Activated T-cell treated with anti-CD3 and anti-CD28 coated beads for 1 hour (primary cell): ENCODE results near the gene NEIL1.
A peak's percentile ranks its signal among the peaks of the same experiment; 100 is the strongest.

Experiments used
- DNase-seq: peaks from one replicate; pipeline ENCODE4 v3.0.0-alpha.2; 2020; ENCODE audit warnings: low read depth

The NEIL1 gene

DNA sequence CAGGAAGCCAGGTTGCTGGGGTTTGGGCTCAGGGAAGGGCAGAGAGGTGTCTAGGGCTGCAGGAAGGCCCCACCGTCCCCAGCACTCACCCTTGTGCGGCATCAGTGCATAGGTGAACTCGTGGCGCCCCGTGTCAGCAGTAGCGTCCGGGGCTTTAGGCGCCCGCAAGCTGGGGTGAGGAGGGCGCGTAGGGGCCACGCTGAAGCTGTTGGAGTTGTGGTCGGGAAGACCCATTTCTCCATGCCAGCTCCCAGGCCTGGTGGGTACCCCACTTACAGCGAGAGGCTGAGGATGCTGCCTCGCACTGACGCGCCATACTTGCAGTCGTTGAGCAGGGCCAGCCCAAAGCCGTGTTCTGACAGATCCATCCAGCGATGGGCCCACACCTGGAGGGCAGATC lies 9.7 kb downstream of the NEIL1 start:
- no peak for DNase-seq

DNA sequence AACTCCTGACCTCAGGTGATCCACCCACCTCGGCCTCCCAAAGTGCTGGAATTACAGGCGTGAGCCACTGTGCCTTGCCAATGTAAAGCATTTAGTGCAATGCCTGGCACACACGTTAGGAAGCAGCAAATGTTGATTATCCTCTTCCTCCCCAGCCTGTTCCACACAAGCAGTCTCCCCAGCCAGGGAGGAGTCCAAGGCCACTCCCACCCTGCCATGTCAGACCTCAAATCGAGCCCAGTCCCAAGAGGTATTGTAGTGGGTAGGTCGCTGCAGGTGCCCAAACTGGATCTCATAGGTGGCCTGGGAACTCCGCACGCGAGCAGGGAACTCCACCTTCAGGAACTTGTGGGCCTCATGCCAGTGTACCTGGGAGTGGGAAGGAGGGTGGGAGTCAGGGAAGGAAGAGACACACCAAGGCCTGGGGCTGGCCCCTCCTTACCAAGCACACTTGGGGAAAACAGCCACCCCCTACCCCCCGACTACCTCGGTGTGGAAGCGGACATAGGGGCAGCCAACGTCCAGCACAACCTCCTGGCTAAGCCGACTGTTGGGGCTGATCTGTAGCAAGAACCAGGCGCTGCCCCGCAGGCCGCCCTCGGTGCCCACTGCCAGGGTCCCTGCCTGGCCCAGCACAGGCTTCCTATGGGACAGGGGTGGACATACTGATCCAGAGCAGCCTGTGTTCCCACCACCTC lies 11.3 kb downstream of the NEIL1 start:
- DNase-seq: no peak

DNA sequence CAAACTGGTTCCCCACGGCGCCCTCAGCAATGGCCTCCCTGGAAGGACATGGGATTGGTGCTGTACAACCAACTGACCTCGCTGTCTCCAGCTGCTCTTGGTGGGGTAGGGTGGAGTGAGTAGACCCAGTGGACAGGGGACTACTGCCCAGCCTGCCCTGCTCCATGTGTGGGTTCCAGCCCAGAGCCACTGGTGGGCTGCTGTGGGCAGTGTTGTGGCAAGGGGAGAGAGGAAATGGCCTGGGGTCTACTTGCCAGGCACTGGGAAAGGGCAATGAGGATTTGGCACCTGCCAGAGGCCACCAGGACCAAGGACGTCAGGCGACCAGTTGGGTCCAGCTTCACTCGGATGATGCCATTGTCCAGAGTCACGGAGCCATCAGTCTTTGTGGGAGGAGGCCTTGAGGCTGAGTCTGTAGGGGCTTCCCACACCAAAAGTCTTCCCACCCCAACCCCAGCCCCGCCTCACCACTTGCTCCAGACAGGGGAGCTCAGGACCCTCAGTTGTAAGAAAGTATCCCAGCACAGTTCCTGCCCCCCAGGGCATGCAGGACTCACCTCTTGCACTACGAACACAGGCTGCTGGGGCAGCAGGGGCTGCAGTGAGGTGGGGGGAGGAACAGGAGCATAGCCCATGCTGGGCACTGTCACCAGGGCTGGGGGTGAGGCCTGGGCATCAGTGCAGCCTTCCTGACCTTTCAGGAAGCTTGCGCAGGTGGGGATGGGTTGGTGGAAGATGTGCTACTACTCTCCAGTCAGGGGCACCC lies 12.1 kb downstream of the NEIL1 start:
- no peak for DNase-seq

DNA sequence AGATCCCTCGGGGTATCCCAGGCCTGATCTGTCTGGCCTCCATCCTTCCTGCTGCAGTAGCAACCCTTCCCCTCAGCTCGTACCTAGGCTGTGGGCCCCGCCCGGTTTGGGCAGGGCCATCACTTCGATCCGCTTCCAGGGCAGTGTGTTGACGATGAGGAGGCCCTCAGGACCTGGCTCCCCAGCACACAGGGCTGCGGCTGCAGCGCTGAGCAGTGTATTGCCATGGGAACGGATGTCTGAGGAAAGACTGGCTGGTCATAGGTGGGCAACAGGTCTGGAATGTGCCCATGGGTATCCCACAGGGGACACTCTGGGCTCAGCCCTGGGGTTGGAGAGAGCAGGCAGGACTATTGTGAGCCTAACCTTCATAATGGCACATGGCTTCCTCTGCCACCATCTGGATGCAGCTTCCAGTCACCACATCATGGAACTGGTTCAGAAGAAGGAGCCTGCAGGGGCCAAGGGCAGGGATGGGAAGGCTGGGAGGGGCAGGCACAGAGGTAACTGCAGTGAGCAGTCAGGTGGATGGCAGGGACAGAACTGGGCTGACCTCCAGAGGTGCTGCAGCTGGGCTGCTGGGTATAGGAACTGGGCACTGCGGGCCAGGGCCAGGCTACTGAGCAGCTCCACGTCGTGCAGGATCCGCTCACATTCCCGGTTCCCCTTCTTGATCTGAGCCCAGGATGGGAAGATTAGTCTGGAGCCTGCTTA lies 12.9 kb downstream of the NEIL1 start:
- DNase-seq: no peak

DNA sequence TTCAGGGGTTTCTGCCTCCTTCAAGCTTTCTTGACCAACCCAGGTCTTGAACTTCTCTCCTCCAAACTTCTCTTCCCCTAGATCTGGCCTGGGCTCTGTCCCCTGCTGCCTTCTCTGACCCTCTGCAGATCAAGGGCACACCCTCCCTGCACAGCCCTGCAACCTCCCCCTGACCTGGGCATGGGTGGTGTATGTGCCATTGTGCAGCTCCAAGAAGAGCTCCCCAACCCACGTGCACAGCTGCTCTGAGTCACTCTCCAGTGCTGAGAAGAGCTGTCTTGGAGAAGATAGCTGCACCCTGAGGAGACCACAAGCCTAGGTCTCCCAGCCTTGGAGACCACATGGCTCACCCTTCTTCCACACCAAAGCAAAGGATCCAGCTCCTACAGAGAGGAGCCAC lies 13.6 kb downstream of the NEIL1 start:
- no peak for DNase-seq

DNA sequence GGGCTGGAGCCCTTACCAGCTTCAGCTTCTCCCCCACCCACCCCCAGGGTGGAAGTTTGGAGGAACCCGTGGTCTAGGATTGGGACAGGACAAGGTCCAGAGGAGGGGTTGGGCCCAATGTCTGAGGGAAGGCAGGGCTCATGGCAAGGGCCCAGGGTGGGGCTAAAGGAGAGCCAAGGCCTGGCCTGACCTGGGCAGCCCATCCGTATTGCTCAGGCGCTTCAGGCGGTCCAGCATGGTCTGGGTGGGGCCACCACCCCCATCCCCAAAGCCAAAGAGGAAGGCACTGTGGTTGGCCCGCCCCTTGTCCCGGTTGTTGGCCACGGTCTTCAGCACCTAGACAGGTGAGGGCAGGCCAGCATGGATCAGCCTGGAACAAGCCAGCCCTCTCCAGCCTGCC lies 14.0 kb downstream of the NEIL1 start:
- no peak for DNase-seq

DNA sequence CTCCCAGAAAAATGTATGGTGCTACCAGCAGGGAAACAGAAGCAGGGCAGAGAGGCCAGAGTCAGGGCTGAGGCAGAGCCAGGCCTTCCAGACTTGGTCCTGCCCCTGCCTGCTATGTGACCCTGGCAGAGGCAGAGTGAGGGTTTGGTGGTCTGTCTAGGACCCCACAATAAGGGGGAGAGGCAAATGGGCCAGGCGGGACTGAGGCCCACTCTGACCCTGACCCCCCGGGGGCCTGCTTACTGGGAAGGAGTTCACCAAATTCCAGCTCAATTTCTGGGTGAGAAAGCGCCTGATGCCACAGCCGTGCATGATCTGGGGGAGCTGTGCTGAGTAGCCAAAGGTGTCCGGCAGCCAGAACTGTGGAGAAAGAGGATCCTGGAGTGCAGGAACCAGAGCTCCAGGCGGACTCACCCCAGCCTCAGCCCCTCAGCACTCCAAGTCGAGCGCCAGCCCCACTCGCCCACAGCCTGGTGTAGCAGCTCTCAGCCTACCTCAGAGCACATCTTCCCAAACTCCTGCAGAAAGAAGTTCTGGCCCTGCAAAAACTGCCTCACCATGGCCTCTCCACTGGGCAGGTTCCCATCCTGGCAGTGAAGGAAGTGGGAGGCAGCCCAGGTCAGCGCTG lies 14.6 kb downstream of the NEIL1 start:
- no peak for DNase-seq

DNA sequence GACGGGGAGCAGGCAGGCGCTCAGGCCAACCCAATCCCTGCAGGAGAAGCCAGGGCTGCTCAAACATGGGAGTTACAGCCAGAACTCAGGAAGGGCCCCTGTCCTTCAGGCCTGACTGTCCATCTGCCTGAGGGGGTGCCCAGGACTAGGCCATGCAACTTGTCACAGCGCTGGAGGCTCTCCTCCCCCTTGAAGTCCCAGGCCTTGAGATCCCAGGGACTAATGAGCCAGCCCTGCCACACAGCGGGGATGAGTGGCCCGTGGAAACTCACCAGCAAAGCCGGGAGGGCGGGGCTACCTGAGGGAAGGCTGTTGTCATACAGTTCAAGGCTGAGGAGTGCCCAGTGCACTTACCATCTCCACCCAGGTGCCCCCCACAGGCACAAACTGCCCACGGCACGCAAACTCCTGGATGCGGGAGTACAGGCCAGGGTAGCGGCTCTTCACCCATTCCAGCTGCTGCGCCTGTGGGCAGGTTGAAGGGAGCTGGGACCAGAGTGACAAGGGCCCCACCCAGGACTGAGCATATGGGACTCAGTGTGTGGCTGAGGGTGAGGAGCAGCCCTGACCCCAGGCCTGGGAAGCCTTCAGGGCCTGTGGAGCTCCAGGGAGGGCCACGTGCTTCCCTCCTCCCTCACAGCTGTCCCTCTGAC lies 15.3 kb downstream of the NEIL1 start:
- DNase-seq: no peak

DNA sequence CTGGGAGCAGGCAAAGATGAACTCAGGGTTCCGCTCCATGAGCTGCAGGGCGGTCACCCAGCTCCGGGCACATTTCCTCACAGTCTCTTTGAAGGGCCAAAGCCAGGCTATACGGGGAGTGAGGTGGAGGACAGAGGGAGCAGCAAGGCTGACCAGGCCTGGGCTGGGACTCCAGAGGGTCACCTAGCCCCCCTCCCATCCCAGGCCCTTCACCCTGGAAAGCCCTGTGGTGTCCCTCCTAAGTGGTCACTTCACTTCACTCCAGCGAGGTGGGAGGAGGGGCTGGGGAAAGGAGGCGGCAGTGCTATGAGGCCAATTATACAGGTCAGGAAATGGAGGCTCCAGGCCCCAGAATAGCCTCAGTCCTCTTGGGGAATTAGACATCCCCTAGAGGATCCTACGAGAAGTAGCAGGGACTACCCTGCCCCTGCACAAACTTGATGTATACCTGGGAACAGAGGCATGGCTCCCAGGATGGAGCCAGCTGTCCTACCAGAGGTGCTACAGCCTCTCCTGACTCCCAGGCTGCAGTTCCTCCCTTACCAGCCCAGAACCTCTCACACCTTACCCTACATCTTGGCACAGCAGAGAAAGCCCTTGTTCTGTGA lies 15.9 kb downstream of the NEIL1 start:
- DNase-seq: no peak

DNA sequence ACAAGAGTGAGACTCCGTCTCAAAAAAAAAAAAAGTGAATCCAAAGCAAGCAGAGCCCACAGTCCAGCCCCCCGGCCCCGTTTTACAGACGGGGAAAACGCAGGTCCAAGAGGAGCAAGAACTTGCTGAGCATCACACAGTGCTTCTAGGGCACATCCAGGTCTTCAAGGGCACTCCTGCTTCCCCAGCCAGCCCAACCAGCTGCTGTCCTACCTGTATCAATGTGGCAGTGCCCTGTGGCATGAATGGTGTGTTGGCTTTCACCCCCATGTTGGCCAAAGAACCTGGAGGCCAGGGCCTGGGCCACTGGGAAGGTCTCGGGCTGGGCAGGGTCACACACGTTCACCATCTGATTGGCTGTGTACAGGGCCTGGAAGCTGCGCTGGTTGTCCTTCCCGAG lies 16.9 kb downstream of the NEIL1 start:
- no peak for DNase-seq

DNA sequence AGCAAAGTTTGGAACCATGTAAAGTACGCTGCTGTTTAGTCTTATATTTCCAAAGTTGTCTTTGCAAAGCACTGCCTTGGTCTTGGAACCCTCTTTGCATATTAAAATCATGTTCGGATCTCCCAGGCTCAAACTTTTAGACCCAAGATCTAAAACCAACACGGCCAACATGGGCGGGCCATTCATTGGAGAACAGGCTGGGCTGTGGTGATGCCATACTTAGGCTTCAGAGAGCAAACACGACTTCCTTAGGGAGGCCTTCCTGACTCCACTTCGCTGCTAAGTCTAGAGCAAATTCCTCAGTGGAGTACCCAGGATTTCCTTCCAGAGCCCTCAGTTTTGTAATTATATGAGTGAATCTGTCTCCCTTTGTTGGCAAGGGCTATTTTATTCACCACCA lies 18.0 kb downstream of the NEIL1 start:
- no peak for DNase-seq

DNA sequence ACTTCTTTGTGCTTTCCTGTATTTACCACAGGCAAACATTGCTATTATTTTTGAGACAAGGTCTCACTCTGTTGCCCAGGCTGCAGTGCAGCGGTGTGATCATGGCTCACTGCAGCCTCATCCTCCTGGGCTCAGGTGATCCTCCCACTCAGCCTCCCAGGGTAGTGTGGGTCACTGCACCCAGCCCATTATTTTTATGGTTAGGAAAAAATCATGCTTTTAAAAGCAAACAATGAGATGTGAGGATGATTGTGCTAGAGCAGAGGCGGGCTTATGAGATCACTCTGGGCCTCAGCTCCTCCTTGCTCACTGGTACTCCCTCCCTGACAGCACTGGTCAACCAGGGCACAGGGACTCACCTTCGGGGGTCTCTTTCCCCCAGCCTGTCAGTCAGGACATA lies 19.3 kb downstream of the NEIL1 start:
- no peak for DNase-seq

DNA sequence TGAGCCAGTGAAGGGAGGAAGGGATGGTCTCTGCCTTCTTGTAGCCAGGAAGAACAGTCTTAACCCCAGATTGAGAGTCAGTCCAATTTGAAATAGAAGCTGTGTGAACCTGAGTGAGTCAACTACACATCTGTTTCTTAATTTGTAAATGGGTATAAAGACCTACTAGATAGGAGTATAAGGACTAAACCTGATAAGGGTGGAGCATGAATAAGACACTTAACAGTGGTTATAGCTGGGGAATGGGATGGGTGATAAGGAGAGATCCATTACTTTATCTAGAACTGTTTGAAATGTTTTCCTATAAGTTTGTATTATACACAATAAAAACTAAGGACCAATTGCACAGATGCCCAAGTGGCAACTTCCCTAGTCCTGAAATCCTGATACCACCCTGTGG lies 20.2 kb downstream of the NEIL1 start:
- DNase-seq: no peak

DNA sequence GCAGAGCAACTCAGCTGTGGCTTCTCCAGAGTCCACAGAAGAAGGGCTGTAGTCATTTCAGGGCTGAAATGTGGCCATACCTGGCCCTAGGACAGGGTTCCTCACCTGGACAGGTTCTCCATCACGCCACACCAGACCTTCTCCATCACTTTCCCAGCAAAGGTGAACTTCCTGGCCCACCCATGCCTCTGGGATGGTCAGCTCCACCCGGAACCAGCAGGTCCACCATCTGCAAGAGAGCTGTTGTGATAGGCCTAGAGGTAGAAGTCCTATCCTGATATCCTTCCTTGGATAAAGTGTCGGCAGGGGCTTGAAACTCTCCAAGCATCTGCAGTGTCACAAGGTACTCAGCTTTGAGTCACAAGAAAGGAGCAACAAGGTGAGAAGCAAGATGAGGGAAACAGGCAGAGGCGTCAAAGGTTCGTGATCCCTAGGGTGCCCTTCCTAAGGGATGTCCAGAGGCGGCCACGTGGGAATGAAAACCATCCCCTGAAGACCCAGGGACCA lies 20.6 kb downstream of the NEIL1 start:
- no peak for DNase-seq

DNA sequence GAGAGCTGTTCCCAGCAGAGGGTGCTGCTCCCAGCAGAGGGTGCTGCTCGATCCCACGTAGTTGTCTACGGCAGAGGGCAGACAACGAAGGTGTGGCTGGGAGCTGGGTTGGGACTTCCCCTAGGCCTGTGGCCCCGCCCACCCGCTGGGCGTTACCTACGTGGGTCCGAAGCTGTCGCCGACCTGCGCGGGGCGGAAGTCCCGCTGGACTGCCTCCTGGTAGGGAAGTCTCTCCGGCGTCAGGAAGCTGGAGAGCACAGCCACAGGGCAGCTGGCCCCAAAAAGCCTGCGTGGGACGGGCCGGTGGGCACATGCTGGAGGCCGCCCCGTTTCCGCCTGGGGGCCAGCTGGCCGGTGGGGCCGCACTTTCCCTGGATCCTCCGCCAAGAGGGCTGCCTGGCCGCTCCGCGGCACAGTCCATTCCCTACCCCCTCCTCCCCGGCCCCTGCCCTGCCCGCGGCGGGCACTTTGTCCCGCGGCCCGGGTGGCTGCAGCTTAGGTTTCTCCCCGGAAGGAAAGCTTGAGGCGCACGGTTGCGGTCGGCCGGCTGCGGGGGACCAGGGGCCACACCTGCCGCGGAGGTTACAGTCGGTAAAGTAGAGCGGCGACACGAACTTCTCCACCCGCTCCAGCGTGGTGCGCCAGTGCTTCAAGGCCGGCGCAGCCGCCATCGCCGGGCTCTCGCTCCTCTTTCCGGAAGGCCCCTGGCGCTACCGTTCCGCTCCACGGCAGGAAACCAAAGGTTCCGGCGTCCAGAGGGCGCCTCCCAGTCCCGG lies 21.3 kb downstream of the NEIL1 start, which contains the start of gene MAN2C1:
TSS of gene MAN2C1 (minus strand) at position 695 of the 776 bp plus-strand sequence. CDS start at position 671, 24 bp downstream.
- peak; percentile 84 for DNase-seq

DNA sequence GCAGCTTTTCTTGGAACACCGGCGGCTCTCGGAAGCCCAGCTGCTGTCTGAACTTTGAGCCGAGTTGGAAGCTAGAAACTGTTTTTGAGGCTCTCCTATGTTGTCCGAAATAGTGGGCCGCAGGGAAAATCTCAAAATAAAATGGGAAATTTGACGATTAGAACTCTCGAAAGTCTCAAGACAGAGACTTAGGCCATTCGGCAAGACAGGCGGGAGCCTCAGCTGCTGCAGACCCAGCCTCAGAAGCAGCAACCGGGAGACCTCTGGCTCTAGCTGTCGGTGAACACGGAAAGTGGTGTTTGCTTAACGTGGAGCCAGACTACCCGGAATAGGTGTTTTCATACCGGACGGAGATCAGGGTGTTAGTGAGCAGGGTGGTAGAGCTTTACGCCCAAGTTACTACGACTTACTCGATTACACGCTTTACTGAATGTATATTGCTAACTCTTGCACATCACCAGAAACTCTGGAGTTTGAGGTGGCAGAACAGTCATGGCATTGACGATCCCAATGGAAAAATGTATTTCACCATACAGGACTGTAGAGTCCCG lies 21.9 kb downstream of the NEIL1 start:
- no peak for DNase-seq

DNA sequence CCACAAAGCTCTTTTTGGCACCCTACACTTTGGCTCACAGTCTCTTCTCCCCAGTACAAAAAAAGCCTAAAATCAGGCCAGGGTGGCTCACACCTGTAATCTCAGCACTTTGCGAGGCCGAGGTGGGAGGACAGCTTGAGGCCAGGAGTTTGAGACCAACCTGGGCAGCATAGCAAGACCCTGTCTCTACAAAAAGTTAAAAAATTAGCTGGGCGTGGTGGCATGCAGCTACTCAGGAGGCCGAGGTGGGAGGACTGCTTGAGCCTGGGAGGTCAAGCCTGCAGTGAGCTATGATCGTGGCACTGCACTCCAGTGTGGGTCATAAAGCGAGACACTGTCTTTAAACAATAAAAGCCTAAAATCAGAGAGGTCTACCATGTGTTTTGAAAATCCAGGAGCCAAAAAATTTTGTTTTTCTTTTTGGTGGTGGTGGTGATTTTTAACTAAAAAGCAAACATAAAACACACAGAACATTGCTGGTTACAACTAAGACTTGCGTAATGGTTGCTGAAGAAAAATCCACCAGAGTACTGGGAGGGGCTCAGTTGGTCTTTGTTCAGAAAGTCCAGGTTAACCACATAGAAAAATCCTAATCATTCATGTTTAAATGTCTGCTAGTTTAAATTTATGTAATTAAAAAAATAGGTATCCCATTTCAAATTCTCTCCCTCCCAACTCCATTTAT lies 23.2 kb downstream of the NEIL1 start:
- DNase-seq: no peak

DNA sequence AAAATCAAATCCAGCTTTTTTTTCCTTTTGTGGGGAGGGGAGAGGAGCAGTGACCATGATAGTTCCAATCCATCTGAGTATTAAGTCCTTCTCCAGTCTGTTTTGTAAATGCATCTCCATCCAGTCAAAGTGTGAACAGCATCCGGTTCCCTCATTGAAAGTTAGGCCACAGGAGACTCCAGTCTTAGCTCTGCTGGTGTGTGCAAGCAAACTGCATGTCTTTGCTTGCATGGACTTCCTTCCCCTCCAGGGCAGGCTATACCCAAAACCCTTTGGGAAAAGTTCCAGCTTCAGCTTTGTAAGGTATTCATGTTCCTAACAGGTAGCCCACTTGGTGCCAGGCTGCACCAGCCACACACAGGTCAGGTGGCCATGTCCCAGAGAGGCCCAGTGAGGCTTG lies 24.6 kb downstream of the NEIL1 start:
- no peak for DNase-seq

DNA sequence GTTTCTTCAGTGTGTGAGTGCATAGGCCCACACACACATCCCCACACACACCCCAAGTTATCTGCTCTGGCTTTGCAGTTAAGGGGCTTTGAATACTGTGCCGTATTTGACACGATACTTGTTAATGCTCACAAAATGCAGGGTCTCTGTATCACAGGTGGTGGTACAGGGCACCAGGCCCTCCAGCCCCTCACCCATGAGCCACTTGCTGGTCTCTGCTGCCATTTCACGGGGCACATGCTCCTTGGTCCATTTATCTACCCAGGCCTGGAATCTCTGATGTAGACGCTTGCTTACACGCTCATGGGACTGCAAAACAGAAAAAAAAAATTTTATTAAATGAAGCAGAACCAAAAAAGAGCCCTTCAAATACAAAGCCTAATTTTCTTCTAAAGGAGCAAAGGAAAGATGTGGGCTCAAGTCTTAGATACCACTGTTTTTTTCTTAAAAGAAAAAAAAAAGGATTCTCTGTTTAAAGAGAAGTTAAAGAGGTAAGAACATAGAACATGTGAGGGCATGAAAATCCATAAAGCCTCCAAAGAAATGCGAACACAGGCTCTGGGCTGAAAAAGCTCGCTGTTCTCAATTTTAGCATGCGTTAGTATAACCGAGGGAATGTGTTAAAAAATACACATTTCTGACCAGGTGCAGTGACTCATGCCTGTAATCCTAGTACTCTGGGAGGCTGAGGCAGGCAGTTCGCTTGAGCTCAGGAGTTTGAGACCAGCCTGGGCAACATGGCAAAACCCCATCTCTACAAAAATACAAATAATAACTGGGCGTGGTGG lies 25.3 kb downstream of the NEIL1 start:
- no peak for DNase-seq
